Suppressor macrophage treated with lipopolysaccharide for 4 hours (primary cell): Measurements from ENCODE around the gene KLHL26.

Experiments
- DNase-seq: peaks from one replicate; pipeline ENCODE4 v3.0.0-alpha.2; 2020

The KLHL26 gene

GRCh38 chr19:18649371-18650020 is 12.7 kb downstream of the KLHL26 start:
- DNase-seq: peak; percentile 34

DNA sequence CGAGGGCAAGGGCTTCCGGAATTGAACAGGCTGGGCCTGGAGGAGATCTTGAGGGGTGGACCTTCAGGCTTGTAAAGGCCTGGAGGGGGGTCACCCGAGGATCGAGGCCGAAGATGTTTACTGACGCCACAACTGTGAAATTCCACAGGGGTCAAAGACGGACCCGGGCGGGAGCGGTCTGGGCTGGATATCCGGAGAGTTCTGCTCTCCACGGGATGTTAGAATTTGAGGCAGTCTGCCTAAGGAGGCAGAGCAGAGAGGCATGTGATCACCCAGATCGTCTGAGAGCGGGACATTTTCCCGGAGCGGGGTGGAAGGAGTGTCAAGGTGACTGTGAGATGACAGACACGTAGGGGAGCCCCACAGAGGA is 13.2 kb downstream of the KLHL26 start:
- DNase-seq: no peak

DNA sequence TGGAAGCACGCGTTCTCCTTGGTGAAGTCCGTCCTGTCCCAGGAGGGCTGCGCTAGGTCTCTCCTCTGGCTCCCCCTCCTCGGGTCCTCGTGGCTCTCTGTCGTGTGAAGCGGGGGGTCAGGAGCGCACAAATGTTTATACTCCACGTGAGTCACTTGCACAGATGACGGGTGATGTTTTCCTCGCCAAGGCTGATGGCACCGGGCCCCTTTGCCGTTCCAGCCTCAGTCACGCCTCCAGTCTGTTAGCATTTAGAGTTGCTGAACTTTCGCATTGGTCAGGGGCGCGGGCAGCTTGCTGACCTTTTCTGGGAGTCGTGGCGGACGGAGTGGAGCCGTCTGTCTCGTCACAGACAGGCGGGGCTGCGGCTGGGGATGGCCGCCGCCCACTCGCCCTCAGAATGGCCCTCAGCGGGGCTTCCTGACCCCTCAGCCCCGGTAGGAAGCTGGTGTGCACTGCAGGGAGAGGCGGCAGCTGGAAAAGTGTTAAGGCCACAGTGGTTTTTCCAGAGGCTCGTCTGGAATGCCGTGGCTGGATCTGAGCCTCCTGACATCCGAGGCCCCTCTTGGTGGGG is 13.7 kb downstream of the KLHL26 start:
- DNase-seq: no peak

DNA sequence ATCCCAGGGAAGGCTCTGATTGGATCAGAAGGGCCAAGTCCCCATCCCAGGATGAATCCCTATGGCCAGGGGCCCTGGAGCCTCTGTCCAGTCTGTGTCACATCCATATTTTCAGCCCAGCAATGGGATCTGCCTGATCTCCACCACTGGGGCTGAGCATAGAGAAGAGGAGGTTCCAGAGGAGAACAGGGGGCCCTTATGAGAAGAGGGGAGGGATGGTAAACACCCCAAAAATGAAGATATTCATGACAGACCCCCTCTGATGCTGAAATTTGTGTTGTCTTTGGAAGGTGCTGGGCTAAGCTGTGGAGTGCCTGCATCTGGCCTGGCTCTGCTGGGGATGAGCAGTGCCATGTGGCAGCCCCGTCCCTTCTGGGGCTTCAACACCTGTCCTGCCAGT is 14.5 kb downstream of the KLHL26 start:
- DNase-seq: no peak

DNA sequence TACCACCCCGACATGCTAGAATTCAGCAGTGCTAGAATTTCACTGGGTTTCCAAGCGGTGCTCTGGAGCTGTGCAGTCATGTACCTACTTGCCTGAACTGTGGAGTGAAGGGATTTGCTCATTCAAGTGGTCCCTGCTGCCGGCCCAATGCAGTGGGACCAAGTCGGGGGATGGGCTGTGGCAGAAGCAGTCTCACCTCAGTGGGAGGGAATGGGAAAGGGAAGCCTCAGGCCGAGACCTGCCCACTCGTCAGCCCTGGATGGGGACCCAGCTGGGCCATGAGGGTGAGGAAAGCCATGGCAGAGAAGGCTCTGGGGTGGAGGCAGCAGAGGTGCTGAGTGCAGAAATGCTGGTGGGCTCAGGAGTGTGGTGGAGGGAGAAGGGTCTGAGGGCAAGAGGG is 14.9 kb downstream of the KLHL26 start:
- no peak for DNase-seq

DNA sequence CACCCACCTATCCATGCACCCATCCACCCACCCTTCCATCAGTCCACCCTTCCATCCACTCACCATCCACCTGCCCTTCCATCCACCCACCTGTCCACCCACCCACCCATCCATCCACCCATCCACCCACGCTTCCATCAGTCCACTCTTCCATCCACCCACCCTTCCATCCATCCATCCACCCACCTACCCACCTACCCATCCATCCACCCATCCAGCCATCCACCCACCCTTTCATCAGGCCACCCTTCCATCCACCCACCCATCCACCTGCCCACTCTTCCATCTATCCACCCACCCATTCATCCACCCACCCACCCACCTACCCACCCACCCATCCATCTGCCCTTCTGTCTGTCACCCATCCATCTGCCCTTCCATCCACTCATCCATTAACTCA is 17.0 kb downstream of the KLHL26 start:
- no peak for DNase-seq

DNA sequence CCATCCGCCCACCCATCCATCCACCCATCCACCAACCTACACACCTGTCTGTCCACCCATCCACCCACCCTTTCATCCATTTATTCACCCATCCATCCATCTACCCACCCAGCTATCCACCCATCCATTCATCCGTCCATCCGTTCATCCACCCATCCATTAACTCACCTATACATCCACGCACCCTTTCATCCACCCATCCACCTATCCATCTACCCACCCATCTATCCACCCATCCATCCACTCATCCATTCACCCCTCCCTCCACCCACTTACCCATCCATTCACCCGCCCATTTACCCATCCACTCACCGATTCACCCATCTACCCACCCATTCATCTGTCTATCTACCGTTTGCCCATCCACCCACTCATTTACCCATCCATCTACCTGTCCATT is 17.6 kb downstream of the KLHL26 start:
- DNase-seq: no peak

DNA sequence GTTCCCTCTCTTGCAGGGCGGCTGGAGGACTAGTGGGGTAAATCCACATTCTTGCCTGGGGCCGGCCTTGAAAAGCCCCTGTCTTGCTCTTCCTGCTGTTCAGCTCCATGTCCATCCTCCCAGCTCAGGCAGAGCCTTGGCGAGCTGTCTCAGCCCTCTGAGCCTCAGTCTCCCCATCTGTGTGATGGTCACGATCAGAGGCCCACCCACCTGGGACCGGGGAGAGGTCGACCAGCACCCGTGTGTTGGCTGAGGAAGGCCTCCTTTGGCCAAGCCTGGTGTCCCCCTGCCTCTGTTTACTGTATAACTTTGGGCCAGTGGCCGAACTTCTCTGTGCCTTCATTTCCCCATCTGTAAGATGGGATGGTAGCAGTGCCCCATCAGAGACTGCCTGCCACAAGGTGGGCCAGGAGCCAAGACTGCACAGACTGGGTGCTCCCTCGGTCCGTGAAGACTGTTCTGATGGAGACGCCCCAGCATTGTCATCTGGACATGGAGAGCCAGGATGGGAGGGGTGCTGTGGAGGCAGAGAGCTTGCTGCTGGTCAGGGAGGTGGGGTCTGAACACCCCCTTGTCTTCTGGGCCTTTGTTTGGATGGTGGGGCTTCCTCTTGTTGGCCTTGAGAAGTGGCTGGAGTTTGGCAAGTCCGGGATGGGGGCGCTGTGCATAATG is 18.5 kb downstream of the KLHL26 start:
- no peak for DNase-seq

DNA sequence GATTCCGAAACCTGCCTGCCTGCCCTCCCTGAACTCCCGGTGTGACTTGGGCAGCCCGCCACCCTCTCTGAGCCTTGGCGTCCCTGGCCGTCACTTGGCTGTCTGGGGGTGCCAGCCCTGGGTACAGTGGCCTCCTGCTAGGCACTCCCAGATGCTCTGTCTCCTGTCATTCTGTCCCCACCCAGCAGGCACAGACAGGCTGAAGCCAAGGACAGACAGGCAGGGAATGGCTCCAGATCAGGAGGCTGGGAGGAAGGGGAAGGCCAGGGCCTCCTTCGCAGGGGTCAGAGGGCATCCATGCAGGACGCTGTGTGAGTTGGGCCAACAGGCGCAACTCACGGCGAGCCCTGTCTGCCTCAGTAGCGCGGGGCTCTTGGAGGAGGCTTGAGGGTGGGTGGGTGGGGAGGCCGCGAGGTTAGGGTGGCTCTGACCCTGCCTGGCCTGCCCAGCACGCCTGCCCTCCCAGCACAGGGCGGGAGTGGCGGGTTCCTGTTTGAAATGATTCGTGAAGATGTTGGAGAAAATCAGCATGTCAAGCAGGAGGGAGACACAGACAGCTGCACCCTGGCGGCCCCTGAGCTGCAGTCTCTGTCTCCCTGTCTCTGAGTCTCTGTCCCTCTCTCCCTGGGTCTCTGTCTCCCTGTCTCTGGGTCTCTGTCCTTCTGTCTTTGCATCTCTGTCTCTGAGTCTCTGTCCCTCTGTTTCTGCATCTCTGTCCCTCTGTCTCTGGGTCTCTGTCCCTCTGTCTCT is 19.7 kb downstream of the KLHL26 start:
- DNase-seq: no peak

DNA sequence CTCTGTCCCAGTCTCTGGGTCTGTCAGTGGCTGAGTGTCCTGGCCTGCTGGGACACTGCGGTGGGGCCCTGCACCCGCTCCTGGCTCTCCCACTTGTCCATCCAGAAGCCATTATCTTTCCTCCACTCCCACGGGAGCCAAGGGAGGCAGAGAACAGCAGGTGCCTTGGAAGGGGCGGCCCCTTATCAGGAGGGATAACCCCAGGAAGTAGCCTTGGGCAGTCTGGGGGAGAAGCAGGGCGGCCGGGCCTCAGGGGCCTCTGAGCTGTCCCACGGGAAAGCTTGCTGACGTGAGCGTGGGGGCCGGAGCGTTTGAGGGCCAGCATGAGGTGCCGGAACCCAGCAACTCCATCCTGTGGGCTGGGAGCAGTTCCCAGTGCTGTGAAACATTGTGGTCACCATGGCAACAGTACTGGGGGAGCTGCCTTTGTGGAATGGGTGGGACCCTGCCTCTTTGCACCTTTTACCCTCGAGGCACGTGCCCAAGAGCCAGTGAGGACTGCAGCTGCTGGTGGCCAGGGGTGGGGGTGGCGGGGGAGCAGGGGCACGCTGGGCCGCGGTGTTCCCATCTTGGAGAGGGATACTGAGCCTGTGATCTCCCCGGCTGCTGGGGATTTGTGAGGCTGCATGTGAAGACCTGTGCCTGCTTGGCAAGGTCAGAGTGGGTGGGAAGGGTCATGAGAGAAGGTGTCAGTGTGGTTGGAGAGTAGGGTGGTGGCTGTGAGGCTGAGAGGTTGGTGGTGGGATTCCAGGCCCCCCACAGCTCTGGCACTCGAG is 20.9 kb downstream of the KLHL26 start:
- DNase-seq: no peak

GRCh38 chr19:18658366-18658855 is 21.6 kb downstream of the KLHL26 start:
- DNase-seq: no peak

DNA sequence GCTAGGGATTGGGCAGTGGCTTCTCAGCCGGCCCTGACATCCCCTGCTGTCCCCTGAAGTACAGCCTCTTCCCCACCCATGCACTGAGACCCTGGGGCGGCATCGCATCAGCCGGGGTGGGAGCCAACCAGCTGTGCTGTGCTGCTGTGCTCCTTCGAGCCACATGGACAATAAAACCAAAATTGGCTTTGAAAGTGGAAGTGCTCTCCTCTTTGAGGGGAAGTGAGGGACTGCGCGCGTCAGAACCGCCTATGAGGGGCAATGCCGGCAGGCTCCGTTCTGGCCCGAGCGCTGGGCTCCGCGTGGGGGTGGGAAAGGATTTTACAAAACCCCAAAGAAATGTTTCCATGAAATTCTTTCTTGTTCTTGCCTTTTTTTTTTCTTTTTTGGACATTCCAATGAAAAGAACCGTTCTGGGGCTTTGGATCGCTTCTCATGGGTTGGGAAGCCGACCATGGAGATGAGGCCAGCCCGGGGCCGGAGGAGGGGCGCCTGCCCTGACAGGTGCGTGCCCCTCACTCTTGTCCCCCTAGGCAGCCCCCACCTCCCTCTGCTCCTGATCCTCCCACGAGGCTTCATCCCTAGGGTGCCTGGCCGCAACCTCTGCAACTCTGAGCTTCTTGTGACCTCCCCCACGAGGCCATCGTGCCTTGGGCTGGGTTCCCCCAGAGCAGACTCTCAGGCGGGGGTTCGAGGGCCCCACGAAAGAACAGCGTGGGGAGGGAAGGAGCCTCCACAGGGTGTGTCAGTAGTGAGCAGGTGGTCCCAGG is 22.6 kb downstream of the KLHL26 start:
- peak; percentile 83 for DNase-seq

DNA sequence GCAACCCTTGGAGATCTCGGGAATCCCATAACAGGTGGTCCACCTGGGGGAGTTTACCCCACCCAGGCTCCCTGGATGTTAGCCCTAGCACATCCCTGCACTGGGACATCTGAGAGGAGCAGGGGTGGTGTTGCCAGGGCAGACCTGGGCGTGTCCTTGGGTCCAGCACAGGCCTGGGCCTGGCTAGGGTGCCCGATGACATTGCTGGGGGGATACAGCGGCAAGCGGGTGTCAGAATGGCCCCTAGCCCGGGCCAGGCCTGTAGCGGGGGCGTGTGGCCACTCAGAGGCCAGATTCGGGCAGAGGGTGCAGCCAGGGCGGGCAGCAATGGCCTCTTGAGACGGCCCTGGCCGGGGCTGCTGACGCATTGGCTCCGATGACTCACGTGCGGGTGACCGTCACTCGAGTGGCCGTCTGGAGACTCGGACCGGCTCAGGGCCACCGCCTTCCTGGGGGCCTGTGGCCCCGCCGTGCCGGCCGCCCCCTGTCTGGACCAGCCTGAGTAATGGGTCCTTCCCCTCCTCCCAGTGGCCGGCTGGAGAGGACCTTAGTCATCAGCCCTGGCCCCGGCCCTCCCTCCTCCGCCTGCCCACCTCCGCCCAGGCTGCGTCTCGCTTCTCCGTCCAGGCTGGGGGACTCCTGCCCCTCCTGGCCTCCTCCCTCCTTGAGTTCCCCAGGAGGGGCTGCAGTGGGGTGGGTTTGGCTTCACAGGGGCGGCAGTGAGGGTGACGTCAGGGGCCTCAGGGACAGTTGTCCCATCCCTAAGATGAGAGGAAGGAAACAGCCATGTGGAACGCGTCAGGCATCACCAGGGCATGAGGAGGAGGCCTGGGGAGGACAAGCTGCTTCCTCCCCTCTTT is 23.5 kb downstream of the KLHL26 start:
- peak; percentile 88 for DNase-seq

DNA sequence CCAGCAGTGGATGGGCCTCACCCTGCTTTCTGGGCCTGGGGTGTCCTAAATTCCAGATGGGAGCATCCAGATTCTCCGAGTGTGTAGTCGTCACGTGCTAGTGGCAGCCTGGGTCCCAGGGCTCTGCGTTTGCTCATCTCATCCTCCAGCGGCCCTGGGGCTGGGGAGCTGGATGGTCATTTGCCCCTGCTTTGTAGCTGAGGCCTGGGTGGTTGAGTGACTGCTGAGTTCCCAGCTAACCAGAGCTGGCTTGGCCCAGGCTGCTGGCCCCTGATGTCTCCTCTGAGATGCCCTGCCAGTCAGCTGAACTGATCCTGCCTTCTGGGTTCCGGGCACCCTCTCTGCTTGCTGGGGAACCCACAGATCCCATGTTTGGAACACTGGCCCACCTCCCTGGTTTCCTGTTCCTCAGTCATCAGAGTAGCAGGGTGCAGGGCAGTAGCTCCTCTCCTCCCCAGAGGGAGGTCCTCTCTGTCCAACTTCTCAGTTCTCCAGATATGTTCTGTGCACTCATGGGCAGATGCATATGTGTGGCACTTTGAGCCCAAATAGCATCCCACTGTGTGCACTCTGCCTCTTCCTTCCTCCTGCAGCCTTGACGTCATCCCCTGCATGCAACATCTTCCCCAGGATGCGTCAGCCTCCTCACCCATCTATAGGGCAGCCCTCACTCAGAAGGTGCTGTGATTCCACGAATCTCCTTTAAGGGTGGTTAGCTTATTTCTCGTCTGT is 24.3 kb downstream of the KLHL26 start:
- peak; percentile 73 for DNase-seq

- no peak for DNase-seq
Measured at GRCh38 chr19:18662972-18663732, 26.3 kb downstream of the KLHL26 start.

DNA sequence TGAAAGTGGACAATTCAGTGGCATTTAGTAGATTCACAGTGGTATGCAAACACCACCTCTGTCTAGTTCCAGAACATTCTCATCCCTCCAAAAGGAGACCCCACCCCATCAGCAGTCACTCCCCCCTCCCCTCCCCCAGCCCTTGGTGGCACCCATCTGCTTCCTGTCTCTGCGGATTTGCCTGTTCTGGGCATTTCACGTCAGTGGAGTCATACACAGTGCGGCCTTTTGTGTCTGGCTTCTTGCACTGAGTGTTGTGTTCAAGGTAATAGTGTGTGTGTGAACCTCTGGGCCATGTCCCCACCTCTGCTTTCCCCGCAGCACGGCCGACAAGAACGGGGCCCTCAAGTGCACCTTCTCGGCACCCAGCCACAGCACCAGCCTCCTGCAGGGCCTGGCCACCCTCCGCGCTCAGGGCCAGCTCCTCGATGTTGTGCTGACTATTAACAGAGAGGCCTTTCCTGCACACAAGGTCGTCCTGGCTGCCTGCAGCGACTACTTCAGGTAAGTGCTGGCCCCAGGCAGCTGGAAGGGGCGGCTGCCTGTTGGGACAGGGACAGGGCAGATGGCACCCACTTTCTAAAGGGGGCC is 27.2 kb downstream of the KLHL26 start:
- no peak for DNase-seq

- no peak for DNase-seq
Measured at GRCh38 chr19:18665771-18666202, 29.0 kb downstream of the KLHL26 start.

DNA sequence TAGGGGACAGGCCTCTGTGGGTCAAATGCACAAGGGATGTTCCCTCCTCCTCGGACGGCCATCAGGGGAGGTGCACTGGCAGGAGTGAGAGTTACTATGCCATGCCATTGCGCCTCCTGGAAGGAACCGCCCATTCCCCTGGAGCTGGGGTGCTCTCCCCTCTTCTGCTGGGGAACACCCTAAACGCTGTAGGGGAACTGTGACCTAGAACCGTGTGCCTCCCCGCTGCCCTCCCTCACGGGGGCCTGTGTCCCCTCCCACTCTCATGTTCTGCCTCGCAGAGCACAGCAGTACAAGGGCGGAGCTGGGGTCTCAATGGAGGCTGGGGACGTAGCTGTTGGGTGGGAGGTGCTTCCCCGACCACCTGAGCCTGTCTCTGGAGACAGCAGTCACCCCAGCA is 29.5 kb downstream of the KLHL26 start:
- DNase-seq: no peak

- DNase-seq: no peak
Measured at GRCh38 chr19:18666784-18667183, 30.0 kb downstream of the KLHL26 start.
